Stimulated activated CD4-positive, alpha-beta T cell treated with anti-CD3 and anti-CD28 coated beads, Interleukin-1b, Interleukin-23, amount 100 ng/mL, for 24 hours (primary cell): ENCODE data around the gene ADAT1.
A peak's percentile ranks its signal among the peaks of the same experiment; 100 is the strongest.

Experiments
- DNase-seq, 4 experiments: peaks; one replicate each; pipeline ENCODE4 v3.0.0-alpha.2; 2020; ENCODE audit warnings: low read depth in 4 of 4, low spot score in 1 of 4

ADAT1 gene

DNA sequence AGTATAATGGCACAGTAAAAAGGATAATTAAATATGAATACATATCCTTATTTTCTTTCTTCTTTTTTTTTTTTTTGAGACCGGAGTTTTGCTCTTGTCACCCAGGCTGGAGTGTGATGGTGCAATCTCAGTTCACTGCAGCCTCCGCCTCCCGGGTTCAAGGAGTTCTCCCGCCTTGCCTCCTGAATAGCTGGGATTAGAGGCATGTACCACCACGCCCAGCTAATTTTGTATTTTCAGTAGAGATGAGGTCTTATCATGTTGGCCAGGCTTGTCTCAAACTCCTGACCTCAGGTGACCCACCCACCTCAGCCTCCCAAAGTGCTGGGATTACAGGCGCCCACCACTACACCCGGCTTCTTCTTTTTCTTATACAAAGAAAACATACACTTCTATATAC is 44.9 kb downstream of the ADAT1 start:
- DNase-seq, result no peak

DNA sequence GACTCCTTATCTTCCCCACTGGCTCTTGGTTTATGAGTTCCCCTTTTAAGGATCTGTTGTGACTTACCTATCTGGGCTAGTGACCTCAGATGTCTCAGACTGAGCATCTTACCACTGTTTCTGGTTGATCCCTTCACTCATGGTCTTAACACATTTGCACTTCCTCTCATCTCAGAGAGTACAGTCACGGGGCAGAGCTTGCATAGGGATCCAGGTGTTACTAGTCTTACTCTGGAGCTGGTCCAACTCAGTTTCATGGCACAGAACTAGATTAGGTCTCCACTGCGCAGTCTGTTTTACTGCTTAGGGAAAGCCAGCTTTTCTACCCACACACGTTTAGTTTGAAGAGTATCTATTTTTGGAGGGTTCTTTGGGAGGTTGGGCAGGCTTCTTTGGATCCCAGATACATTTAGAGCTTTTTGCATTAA is 46.7 kb downstream of the ADAT1 start:
- DNase-seq, result no peak

- no peak for DNase-seq
These were observed 47.1 kb downstream of the ADAT1 start for GRCh38 chr16:75575958-75576357.

DNA sequence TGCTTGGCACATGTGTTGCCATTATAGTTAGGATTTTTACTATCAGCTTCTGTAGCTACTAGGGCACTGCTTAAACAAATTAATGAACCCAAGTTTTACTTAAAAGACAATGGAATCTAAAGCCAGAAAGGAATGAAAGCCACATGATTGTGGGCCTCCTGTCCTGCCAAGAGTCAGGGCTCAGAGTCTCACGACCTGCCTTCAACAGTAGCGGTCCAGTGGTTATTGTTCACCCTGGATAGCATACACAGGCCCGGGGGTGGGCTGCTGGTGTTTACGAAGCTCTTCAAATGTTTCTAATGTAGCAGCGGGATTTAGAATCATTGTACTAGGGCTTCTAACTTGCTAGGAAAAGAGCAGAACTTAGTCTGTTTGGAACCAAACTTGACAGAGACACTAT is 49.1 kb downstream of the ADAT1 start:
- no peak for DNase-seq

- no peak for DNase-seq
These were observed 50.1 kb downstream of the ADAT1 start for GRCh38 chr16:75572864-75573542.

- no peak for DNase-seq
These were observed 52.5 kb downstream of the ADAT1 start for GRCh38 chr16:75570396-75571065.

- no peak for DNase-seq
These were observed 55.2 kb downstream of the ADAT1 start for GRCh38 chr16:75567911-75568310.

- DNase-seq, result no peak
These were observed 56.3 kb downstream of the ADAT1 start for GRCh38 chr16:75566758-75567255.

DNA sequence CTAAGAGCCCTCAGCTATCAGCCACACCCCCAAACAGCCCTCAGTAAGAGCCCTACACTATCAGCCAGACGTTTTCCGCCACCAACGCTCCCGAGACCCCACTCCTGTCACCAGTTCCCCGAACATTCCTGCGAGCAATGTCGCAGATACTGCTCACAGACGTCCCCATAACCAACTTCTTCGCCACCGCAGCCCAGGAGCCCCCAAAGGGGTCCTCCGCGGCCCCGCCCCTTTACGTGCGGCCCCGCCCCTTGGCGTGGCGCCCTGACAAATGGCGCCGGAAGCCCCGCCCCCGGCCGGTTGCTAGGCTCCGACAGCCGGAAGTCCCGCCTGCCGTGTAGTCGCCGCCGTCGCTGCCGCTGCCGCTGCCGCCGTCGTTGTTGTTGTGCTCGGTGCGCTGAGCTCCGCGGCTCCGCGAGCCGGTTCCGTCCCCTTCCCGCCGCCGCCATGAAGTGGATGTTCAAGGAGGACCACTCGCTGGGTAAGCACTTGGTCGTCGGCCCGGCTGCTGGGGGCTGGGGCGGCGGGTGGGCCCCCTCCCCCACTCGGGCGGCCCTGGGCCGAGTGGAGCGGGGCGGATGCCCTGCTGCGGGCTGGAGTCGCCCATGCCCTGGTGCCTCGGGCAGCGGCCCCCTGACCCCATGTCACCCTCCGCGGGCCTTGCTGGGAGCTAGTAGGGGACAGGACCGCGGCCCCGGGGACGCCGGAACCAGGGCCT is 56.9 kb downstream of the ADAT1 start, which contains the start of gene GABARAPL2:
TSS of gene GABARAPL2 (plus strand) at position 340 of the 718 bp plus-strand sequence. CDS start at position 448, 108 bp downstream.
- peak; percentile 76 to 90 (median 86) for DNase-seq

GRCh38 chr16:75565640-75566039 is 57.4 kb downstream of the ADAT1 start:
- DNase-seq, result no peak

GRCh38 chr16:75559564-75560372 is 63.3 kb downstream of the ADAT1 start:
- DNase-seq, result no peak

GRCh38 chr16:75558846-75559401 is 64.2 kb downstream of the ADAT1 start:
- no peak for DNase-seq

DNA sequence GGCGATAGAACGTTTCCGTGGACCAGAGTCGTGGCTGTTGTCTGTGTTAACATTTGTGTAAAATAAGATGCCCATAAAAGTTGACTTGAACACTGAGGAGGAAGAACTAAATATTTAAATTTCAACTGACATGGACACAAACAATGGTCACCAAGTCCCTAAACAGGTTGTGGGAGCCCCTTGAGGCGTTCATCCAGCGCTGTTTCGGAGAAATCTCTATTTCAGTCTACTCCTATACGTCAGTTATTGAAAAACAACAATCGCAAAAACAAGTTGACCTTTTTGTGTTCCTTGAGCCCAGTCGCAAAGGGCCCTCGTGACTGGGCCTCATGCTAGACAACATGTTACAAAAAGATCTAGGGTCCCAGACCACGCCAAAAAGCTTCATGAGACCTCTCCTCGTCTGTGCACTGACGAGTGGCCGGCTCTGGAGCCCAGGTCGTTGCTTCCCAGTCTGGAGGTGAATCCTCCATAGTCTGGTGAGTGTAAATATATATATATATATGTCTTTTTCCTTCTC is 66.6 kb downstream of the ADAT1 start:
- no peak for DNase-seq

DNA sequence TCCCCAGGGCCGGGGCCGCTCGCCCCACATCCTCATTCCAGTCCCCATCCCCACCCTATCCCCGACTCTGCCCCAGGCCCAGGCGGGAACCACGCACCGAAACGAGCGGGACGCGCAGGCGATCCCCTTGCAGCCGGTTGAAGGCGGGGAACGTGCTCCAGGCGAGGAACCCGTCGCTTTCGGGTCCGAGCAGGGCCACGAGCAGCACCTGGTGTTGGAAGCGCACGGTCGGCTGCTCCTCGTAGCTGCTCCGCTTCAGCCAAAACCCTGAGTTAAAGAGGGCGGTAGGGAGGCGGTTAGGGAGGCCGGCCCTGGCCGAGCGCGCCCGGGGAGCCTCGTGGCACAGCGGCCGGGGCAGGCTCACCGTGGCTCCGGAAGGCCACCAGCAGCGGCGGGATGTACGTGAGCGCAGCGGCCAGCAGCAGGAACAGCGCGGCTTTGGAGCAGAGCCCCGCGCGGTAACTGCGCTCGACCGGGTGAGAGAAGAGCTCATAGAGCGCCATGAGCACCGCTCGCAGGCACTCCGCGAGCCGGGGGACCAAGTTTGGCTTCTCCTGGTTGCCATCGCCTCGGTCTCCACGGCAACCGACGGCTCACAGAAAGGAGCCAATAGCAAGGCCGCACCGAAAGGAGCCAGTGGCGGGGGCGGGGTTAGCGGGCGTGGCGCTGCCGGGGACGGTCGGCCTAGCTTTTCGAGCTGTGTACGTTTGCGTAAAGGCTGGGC is 67.2 kb downstream of the ADAT1 start, which contains the start of gene TMEM231:
TSS of gene TMEM231 (minus strand) at position 546 of the 724 bp plus-strand sequence. CDS start at position 503, 43 bp downstream.
- peak; percentile 90 to 98 (median 94) for DNase-seq

- DNase-seq, result no peak
These were observed 67.8 kb downstream of the ADAT1 start for GRCh38 chr16:75555213-75555706.

- DNase-seq, result no peak
These were observed 70.1 kb downstream of the ADAT1 start for GRCh38 chr16:75552951-75553350.

- DNase-seq, result no peak
These were observed 72.8 kb downstream of the ADAT1 start for GRCh38 chr16:75550211-75550662.
